NCI-H460 (cell line): ENCODE data around the gene DPT. TPM values are rescaled to one million over a fixed set of nuclear protein-coding genes. Genes with fewer than 3 reads are reported as not detected.

ENCODE experiments used
- DNase-seq: peaks from one replicate; pipeline ENCODE4 v3.0.0-alpha.2; 2016; ENCODE audit warnings: low read depth; ENCODE audit errors: extremely low read depth
- total RNA-seq: library from RNA; depleted of rRNA; stranded (reverse); fragments of >200 nt; shearing (Covaris generic); gene quantifications from 2 replicates; pipeline ENCODE4 v1.2.3, GENCODE V29; 2014

Gene DPT
- total RNA-seq, 1 experiment from 2014 or later = not detected

DNA sequence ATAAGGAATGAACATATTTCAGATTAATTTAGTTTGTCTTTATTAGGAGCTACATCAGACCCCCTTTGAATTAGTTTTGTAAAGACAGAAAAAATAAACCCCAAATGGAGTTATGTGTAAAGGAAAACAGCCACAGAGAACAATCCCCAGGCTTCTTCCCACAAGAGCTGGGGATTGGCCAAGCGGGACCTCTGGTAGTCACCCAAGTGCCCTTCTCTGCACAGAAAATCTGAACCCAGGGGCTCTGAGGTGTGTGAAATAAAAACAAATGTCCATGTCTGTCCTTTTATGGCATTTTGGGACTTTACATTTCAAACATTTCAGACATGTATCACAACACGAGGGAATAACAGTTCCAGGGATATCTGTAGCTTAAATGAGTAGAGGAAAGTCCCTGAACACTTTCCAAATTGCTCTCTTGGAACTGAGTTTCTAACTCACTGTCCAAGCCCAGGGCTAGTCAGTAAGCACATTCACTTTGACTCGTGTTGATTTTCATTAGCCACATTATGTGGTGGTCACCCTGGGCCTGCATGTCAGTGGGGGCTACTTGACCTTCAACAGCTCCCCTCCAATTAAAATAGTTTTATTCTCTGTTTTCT, 22.5 kb downstream of the DPT start:
- no peak for DNase-seq

DNA sequence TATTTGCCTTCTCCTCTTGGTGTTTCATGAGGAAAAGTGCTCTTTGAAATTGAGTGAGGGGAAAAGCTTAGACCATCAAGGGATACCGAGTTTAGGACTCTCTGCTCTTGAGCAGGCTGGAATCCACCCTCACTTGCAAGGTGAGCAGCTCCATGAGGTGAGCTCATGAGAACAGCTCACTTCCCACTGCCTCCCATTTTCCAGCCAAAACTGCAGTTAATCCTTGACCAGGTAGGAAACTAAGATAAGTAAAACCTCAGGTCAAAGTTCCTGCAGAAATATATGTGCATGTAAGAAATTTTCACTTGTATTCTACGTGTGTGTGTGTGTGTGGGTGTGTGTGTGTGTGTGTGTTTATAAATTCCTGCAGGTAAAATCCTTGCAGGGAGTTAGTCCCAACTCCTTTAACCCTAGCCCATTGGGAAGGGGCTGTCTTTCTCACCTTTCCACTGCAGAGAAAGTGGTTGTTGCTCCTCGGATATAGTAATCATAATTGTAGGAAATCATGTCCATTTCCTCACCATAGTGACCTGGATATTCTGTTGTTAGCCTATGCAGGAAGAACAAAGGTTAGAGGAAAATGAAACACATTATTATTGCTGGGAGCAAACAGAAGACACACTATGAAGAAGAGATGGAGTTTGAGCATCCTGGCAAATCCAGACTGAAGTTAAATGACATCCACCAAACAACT, 28.3 kb downstream of the DPT start:
- no peak for DNase-seq

DNA sequence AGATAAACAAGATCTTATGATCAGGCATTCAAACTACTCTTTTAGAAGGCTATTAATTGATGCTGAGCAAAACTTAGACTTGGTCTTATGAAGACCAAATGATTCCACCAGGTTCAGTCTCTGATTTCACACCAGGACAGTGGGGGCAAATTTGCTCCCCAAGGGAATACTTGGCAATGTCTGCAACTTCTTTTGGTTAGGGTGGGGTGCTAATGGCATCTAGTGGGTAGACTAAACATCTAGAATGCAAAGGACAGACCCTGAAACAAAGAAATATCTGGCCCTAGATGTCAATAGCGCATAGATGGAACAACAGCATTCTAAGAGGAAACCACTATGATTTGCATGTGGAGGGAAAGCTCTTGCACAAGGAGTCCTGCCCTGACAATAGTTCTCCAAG, 30.6 kb downstream of the DPT start:
- no peak for DNase-seq

DNA sequence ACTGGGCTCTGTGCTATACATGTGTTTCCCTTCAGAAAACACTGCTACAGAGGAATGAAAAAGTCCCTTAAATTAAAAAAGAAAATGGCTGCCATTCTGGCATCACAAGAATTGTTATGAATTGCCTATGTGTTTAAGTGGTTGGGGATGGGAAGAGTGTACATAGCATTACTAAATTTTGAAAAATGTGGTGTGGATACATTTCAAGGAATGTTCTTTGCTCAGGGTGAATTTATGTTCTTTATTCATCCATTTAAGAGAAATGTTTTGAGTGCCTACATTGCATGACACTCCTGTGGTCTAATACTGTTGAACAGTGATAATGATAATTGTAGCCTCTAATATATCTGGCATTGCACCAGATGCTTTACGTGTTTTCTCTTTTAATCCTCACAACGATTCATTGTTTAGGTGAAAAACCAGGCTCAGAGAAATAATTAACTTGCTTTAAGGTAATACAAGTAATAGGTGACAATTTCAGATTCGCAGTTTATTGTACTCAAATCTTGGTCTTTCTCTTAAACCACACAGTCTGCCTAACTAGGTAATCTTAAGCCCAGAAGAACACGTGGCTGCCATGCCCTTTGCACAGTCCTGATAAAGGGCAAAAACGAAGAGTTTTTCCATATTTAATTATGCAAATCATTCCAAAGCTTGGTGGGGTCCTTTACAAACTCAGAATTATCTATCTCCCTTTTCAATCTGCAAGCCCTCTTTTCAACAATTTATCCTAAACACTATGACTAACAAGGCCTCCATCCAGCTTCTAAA, 31.5 kb downstream of the DPT start:
- no peak for DNase-seq

DNA sequence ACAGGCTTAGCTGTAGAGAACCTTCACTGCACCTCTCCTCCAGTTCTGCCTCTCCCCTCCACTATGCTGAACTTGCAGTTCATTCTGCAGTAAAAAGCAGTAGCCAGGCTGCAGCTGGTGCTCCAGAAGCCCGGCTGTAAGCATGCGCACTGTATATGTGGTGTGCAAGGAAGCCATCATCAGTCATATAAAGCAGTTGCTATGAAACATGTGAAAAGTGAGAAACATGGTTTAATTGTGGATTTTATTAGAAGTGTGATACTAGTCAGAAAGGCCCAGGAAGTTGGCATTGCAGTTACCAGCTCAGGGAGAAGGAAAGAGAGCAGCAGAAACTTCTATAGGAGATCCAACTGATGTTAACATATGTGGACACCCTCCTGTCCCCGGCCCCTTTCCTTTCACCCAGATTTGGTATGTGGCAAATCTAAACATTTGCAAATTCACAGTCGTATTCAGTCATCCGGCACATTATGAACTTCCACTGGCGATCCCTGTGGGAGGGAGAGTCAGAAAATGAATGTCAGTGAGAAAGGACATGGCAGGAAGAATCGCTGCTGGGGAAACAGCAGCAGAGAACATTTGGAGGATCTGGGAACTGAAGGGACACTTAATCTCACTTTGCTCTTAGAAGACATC, 32.8 kb downstream of the DPT start:
- DNase-seq = no peak

DNA sequence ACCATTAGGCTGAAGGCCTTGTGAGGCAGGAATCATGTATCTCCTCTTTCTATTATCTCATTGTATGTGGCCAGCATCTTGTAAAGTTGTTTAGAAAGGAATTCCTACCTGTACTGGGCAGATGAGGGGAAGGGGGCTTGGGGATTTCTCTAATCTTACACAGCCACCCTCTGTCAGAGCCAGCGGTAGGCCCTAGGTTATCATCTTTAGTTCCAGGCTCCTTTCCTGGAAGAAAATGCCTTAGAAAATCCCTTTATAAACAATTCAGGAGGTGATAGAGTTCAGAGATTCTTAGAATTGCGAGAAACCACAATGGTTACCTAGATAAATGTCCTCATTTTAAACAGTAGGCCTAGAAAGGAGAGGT, 35.2 kb downstream of the DPT start:
- no peak for DNase-seq

DNA sequence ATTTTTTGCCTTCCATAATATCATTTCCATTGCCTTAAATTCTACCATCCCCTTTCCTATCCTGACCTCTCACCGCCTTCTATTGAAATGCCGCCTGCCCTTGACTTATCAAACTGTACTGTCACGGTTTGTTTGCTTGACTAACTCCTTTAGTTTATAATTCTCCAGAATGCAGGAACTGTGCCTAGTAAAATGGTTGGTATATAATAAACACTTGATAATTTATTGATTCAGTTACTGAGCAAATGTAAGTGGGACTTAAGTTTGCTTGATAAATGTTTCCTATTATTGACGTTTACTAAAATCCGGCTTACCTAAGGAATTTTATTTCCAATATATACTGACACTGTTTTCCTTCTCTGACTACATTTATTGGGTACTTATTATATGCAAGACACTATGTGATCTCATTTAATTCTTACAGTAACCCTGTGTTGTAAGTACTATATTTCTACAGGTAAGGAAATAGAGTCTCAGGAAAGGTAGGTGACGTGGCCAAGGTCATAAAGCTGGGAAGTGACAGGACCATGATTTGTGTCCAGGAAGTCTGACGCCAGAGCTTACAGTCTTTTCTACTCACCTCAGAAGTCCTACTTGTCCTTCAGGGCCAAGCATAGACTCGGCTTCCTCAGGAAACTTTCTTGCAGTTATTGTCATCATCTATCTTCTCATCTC, 35.7 kb downstream of the DPT start:
- no peak for DNase-seq

DNA sequence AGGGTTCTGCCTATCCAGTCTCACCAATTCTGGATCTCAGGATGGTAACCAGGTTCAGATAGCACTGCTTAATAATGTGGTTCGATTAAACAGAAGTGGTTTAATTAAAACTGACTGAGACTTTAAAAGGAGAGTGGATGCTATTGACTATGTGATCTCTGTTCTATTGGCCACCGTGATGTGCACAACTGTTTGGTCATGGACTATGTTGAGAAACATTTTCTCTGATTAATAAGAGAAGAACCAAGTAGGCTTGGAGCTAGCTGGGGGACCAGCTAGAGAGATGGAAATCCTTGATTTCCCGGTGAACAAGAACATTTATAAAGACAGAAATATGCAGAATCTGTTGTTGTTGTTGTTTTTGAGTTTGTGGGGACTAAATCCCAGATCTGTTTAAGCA, 36.5 kb downstream of the DPT start:
- no peak for DNase-seq

DNA sequence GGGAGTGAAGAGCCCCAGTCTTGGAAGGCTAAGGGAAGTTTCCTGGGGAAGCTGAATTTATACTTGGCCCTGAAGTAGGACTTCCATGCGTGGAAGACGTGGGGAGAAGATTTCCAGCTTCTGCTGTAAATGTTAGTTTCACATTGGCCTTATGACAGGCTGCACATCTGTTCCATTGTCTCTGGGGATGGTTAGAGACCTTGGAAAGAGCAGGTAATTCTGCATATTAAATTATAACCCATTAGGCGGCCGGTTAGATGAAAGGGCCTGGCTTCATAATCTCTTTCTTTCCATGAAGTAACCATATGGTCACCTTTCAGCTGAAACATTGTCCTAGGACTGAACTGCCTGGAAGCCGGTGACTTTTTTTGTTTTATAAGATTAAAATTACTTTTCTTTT, 37.5 kb downstream of the DPT start:
- no peak for DNase-seq

DNA sequence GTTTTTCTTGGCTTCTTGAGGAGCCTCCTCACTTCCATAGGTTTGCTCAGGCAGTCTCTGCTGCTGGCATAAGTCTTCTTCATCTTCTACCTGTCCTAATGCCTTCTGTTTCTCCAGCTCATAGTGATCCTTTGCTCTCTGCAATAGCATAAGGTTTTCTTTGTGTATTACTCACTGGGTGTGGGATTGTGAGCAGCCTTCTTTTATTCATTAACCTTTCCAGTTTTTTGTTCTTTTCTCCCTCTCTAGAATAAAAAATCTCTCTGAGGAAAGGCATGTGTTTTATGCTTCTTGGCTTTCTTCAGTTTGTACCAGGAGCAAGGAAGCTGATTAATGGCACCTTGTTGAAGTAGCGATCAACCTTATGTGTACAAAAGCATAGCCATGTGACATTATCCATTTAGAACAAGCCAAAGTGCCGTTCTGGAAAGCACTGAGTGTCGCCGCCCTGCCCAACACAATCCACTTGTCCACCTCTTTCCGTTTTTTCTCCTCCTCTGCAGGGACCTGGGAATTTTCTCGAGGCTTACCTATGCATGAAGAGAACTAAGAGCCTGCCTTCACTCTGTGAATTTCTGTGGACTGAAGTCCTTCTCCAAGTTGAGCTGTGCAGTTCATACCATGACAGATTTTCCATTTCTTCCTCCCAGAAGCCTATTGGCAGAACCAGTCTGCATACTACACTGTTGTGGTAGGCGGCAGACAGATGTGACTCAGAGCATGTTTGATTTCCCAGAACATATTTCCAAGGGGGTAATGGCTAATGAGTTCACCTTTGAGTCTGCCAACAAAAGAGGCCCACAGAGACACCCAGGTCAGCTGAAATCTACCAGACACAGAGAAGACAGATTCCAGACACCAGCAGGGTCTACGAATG, 39.0 kb downstream of the DPT start:
- DNase-seq = no peak

DNA sequence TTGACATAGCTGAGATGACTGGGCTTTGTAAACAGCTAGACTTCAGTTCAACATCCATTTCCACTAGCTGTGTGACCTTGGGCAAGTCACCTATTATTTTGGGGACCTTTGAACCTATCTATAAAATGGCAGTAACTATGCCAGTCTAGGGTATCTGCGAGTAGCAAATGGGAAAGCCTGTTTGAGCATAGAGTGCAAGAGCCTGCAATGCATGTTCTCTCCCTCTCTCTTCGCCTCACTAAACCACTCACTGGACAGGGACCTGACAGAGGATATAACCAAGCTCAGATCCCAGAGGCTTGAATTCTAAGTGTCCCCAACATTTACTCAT, 39.7 kb downstream of the DPT start:
- DNase-seq = no peak

DNA sequence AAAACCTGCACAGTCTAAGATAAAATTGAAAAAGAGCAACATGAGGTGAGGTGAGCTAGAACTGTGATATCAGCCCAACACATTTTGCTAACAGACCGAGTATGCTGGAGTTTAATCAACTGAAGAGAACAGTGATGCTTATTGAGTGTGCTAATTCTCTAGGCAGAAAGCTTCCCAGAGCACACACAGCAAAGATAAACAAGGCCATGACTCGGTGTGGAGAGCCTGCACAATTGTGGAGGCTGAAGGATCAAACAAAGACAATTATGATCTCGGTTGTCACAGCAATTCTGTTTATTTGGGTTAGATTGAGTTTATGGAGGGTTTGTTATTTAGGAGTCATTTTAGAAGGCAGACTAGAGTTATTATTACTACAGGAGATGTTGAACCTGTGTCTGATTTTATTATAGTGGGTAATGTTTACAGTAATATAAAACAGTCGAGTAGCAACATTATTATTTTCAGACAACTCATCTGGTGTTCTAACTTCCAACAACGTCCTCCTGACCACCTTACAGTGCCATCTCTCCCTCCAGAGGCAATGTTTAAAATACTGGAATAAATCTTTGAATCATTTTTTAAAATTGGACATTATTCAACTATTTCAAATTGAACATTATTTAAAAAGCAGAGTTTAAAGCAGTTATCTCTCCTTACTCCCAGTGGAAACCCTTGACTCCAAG, 40.2 kb downstream of the DPT start:
- DNase-seq = no peak

DNA sequence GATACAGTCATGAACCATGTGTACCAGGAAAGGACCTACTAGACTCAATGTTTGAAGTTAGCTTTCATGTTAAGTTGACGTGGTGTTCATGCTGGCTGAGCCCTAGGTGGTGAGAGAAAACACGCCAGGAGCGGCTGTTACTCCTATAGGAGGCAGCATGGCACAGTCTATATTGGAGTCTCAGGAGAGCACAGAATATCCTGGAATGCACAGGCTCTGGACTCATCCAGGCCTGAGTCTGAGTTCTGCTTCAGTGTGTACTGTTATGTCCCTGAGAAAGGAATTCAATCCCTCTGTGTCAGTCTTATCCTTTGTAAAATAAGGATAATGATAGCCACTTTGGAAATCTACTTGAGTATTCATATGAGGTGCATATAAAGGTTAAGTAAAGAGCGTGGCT, 41.2 kb downstream of the DPT start:
- DNase-seq = no peak

DNA sequence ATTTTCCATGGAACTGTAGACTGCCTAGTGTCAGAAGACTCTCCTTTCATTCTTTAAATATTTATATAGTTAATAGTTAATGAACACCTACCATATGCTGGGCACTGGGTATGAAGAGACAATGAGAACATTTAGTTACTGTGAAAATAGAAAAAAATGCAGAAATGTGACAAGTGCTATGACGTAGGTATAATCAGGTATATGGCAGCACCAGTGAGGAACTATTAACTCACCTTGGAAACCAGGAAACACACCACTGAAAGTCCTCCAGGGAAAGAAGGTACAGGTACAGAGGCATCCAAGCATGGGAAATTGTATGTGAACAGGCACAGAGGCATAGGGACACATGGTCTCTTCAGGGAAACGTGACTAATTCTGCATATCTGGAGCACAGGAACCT, 42.3 kb downstream of the DPT start:
- no peak for DNase-seq

DNA sequence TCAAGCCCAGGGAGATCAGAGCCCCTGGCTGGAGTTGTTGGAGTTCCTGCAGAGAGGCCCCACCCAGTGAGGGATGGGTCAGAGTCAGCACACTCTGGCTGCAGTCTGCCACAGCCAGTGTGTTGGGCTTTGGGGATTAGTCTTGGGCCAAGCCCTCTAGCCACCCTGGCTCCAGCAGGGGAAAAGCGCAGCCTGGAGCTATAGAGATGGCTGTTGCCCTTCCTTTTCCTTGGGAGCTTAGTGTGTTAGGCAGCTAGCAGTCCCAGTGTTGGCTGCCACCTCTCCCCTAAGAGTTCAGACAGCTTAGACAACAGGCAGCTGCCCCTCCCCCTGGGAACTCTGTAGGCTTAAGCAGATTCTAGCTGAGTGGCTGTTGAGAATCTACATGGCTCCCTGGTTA, 45.1 kb downstream of the DPT start:
- DNase-seq = no peak

DNA sequence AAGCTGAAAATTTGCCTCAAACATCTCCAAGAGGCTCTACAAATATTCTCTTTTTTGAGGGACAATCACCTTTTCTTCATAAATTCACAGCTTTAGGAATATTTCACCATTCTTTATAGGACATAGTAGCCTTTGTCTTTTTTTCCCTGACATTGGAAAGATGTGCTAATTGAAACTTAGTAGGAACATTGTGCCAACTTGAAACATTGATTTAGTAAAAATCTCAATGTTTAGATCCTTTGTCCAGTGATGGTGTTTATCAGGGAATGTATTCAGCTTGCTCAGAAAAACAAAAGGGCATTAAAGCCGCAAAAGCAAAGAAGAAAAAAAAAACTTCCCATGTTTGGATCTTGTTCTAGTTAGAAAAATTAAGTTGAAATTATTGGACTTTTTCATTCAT, 52.1 kb downstream of the DPT start:
- DNase-seq = no peak

DNA sequence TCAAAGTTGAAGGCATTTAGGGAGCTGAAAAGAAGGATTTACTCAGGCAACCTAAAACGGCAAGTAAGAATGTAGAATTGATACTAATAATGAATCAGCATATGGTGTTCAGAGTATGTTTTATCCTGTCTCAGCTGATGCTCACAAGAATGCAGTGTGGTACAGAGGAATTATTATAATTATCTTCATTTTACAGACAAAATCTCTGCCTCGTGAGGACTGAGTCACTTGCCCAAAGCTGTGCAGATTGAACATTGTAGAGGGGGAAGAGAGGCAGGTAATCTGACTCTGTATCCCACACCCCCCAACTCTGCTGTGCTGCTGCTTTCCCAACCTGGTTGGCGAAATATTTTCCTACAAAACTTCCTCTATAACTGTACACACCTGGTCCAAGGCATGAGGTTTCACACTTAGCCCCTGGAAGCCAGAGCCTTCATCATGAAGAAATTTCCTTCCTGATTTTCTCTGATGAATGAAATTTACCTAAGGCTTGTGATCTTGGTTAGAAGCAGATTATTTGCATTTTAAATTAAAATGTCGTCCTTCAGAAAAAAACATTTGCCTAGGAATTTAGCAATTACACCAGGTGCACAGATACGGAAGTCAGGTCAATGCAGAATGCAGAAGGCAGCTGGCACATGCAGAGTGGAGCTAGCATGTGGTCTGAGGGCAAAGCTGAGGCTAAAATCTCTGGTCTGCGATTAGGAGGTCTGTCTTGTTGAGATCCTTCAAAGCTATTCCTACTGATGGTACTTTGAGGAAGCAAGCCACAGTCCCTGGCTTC, 52.8 kb downstream of the DPT start:
- DNase-seq = no peak

DNA sequence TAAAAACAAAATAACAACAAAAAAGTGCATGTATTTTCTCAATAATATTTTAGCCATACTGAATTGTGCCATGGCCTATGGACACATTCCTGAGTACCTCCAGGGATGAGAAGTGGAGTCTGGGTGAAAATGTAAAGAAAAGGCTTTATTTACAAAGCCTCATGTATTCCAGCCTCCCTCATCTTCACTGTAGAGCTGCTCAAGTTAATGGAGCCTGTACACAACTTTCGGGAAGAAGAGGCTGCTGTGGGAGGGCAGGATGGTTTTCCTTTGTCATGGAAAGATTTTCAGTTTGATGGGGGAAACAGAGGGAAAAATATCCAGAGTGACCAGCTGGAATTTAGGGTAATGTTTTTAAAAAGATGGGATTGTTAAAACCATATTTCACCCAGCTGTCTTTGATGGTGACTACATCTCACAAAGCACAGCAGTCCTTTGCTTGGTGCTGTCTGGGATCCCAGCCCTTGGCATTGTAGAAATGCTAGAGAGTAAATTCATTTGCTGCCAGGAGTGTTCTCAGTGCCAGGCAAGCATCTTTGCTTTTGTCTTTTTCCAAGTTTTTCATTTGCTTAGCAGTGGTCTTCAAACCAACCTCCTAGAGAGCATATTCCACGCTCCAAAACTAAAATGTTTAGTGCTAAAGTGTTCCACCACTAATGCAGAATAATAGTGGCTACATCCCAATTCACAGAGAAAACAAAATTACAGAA, 54.9 kb downstream of the DPT start:
- DNase-seq = no peak
